Measurements from ENCODE around the gene RASD1.

- no peak for TF ChIP-seq CTCF (conservative IDR thresholded peaks at IDR 0.05 in 1 of 2, IDR thresholded peaks at IDR 0.05 in 1 of 2; ENCODE audit: low read depth in 1 of 2, low read length in 2 of 2)
- TF ChIP-seq EZH2 (IDR thresholded peaks at IDR 0.05; ENCODE audit: low read length, missing control alignments): no peak
These were observed 12.7 kb upstream of the RASD1 start for GRCh38 chr17:17508646-17509591.
